Skeletal muscle tissue (tissue), 4 donors: ENCODE measurements around the gene OR52D1. TPM values are rescaled to one million over a fixed set of nuclear protein-coding genes. Genes with fewer than 3 reads are reported as not detected.

ENCODE experiments used
- H3K27ac ChIP-seq: one replicate; pipeline ENCODE4 v1.7.0; 2013; ENCODE audit warnings: mild to moderate bottlenecking, low read depth, low read length, inconsistent platforms
- H3K27me3 ChIP-seq, 3 donors: one replicate each; pipeline ENCODE4 v1.7.0; 2013; ENCODE audit warnings: low read length in 3 of 3; ENCODE audit not compliant: control insufficient read depth in 3 of 3, insufficient read depth in 3 of 3
- H3K36me3 ChIP-seq, 3 donors: one replicate each; pipeline ENCODE4 v1.7.0; 2013; ENCODE audit warnings: low read length in 3 of 3; ENCODE audit not compliant: control insufficient read depth in 3 of 3, insufficient read depth in 3 of 3
- H3K4me1 ChIP-seq, 3 donors: one replicate each; pipeline ENCODE4 v1.7.0; 2013; ENCODE audit warnings: low read length in 3 of 3, mild to moderate bottlenecking in 3 of 3; ENCODE audit not compliant: control insufficient read depth in 3 of 3, insufficient read depth in 3 of 3
- H3K4me3 ChIP-seq, 3 donors: one replicate each; pipeline ENCODE4 v1.7.0; 2013; ENCODE audit warnings: low read length in 3 of 3
- H3K9ac ChIP-seq, 3 donors: one replicate each; pipeline ENCODE4 v1.7.0; 2013; ENCODE audit warnings: low read length in 3 of 3, mild to moderate bottlenecking in 3 of 3, moderate library complexity in 2 of 3, low read depth in 1 of 3
- H3K9me3 ChIP-seq, 3 donors: one replicate each; pipeline ENCODE4 v1.7.0; 2013; ENCODE audit warnings: low read length in 3 of 3; ENCODE audit not compliant: control insufficient read depth in 3 of 3
- total RNA-seq: library from RNA; depleted of rRNA; stranded (reverse); fragments of >200 nt; gene quantifications from one replicate; pipeline ENCODE4 v1.2.3, GENCODE V29; 2014
- donor health status: Osteomylitis.

OR52D1 gene
- total RNA-seq, 1 donor from 2014 or later = not detected

- no peak overlapping the region for H3K27ac ChIP-seq
- no peaks in the 10 kb centered on the region for H3K4me1 ChIP-seq
- H3K9ac ChIP-seq = no peak overlapping the region
- H3K9me3 ChIP-seq = no peaks in the 10 kb centered on the region
- H3K4me3 ChIP-seq = no peak overlapping the region
- no peaks in the 10 kb centered on the region for H3K27me3 ChIP-seq
- no peaks in the 10 kb centered on the region for H3K36me3 ChIP-seq
These were observed 2.1 kb upstream of the OR52D1 start for GRCh38 chr11:5486421-5486820.

DNA sequence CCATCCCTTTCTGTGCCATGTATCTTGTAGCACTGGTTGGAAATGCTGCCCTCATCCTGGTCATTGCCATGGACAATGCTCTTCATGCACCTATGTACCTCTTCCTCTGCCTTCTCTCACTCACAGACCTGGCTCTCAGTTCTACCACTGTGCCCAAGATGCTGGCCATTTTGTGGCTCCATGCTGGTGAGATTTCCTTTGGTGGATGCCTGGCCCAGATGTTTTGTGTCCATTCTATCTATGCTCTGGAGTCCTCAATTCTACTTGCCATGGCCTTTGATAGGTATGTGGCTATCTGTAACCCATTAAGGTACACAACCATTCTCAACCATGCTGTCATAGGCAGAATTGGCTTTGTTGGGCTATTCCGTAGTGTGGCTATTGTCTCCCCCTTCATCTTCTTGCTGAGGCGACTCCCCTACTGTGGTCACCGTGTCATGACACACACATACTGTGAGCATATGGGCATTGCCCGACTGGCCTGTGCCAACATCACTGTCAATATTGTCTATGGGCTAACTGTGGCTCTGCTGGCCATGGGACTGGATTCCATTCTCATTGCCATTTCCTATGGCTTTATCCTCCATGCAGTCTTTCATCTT lies 414 bp downstream of the OR52D1 start:
- Histone ChIP-seq H3K27ac (no peak overlapping the region), H3K36me3 (no peaks in the 10 kb centered on the region), H3K4me1 (no peaks in the 10 kb centered on the region), H3K9ac (no peak overlapping the region), H3K27me3 (no peaks in the 10 kb centered on the region), H3K4me3 (no peak overlapping the region), H3K9me3 (no peaks in the 10 kb centered on the region)

DNA sequence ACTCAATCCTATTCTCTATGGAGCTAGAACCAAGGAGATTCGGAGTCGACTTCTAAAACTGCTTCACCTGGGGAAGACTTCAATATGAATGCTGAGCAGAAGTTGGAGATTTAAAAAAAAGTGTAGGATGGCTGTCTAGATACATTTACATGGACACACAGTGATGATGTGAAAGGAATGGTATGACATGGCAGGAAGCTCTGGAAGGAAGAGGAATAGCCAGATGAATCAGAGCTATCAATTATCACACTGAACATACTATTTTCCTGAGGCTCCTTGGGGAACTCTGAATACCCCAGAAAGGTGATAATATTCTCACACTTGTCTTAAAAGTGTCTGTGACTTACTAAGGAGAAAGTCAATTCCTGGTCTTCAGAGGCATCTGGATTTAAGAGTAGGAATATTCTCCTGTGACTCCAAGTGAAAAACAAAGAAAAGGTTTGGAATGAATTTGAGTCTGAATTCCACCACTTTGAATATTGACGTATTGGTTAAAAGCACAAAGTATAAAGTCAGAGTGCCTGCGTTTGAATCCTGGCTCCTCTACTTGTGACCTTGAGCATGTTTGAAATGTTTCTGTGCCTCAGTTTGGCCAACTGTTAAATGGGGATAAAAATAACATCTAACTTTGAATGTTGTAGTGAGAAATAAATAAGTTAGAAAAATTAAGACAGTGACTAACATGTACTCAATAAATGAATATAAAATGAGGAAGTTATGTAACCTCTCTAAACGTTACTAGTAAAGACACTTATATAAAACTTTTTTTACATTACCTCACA lies 1.3 kb downstream of the OR52D1 start:
- H3K27me3 ChIP-seq = no peaks in the 10 kb centered on the region
- H3K27ac ChIP-seq = no peak overlapping the region
- H3K9me3 ChIP-seq = no peaks in the 10 kb centered on the region
- H3K36me3 ChIP-seq = no peaks in the 10 kb centered on the region
- H3K4me3 ChIP-seq = no peak overlapping the region
- no peaks in the 10 kb centered on the region for H3K4me1 ChIP-seq
- H3K9ac ChIP-seq = no peak overlapping the region

DNA sequence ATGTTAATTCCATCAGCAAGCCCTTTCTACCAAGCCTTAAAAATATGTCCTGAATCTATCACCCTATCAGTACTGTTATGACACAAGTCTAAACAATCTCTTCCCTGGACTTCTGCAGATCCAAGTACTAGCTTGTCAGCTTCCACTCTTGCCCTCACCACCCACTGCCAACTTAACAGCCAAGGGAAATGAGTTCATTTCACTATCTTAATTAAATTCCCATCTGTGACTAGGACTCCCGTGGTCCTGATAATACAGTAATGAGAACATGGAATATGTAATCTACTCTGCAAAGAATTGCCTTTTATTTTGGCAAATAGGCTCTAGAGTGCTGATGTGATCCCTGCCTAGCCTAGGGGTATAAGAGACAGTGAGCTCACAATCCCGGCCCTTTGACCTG lies 11.2 kb downstream of the OR52D1 start:
- no peak overlapping the region for H3K9ac ChIP-seq
- no peaks in the 10 kb centered on the region for H3K36me3 ChIP-seq
- no peaks in the 10 kb centered on the region for H3K27me3 ChIP-seq
- no peaks in the 10 kb centered on the region for H3K9me3 ChIP-seq
- H3K4me1 ChIP-seq = no peaks in the 10 kb centered on the region
- no peak overlapping the region for H3K27ac ChIP-seq
- no peak overlapping the region for H3K4me3 ChIP-seq

GRCh38 chr11:5500393-5500801 lies 11.9 kb downstream of the OR52D1 start:
- Histone ChIP-seq H3K4me3 (no peak overlapping the region), H3K9ac (no peak overlapping the region), H3K9me3 (no peaks in the 10 kb centered on the region), H3K27ac (no peak overlapping the region), H3K4me1 (no peaks in the 10 kb centered on the region), H3K27me3 (no peaks in the 10 kb centered on the region), H3K36me3 (no peaks in the 10 kb centered on the region)

DNA sequence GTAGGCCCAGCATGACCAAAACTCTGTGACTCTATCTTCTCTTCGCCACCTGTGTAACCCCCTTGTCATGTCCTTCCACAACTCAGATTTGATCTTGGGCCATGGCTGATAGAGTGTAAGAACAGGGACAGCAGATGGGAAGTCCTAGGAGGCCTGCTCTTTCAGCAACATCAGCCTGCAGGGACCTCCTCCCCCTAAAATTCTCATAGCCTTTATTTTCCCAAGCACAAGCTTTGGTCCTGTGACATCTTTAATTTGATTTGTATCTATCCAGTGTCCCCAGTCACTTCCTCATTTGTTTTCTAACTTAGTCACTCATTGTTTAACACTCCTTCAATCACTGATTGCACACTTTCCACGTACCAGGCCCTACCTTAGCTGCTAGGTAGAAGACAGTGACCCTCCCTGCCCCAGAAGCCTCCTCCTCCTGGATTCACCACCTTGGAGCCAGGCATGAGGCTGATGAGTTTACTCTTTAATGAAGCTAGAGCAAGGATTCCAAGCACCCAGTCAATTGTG lies 16.0 kb downstream of the OR52D1 start:
- H3K9me3 ChIP-seq = no peaks in the 10 kb centered on the region
- no peak overlapping the region for H3K9ac ChIP-seq
- no peaks in the 10 kb centered on the region for H3K4me1 ChIP-seq
- H3K4me3 ChIP-seq = no peak overlapping the region
- H3K27me3 ChIP-seq = no peaks in the 10 kb centered on the region
- H3K27ac ChIP-seq = no peak overlapping the region
- H3K36me3 ChIP-seq = no peaks in the 10 kb centered on the region

DNA sequence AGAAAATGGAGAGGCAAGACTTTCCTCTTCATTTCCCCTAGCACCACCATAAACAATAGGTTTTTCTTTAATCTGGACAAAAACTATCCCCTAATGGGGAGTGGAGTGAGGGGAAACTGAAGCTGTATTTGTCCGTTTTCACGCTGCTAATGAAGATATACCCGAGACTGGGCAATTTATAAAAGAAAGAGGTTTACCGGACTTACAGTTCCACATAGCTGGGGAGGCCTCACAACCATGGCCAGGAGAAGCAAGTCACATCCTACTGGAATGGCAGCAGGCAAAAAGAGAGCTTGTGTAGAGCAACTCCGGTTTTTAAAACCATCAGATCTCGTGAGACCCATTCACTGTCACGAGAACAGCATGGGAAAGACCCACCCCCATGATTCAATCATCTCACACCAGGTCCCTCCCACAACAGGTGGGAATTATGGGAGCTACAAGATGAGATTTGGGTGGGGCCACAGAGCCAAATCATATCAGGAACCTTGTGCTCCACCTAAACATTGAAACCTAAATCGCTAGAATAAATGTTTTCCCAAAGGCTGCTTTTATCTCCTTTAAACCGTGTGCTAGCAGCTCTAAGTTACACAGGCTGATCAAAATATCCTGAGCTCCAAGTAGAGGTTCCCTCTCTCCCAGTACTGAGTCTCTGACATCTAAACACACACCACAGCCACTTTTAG lies 17.0 kb downstream of the OR52D1 start:
- H3K27ac ChIP-seq = no peak overlapping the region

GRCh38 chr11:5507177-5507932 lies 18.9 kb downstream of the OR52D1 start:
- no peak overlapping the region for H3K9ac ChIP-seq
- no peak overlapping the region for H3K4me3 ChIP-seq
- H3K4me1 ChIP-seq = no peaks in the 10 kb centered on the region
- H3K27ac ChIP-seq = no peak overlapping the region
- H3K36me3 ChIP-seq = no peaks in the 10 kb centered on the region
- no peaks in the 10 kb centered on the region for H3K9me3 ChIP-seq
- no peaks in the 10 kb centered on the region for H3K27me3 ChIP-seq

More for the DNA sequence above, 17.0 kb downstream of the OR52D1 start:
- Histone ChIP-seq H3K9ac (no peak overlapping the region), H3K36me3 (no peaks in the 10 kb centered on the region), H3K27me3 (no peaks in the 10 kb centered on the region), H3K4me3 (no peak overlapping the region), H3K4me1 (no peaks in the 10 kb centered on the region), H3K9me3 (no peaks in the 10 kb centered on the region)

- Histone ChIP-seq H3K27me3 (no peaks in the 10 kb centered on the region), H3K4me3 (no peak overlapping the region), H3K9me3 (no peaks in the 10 kb centered on the region), H3K27ac (no peak overlapping the region), H3K36me3 (no peaks in the 10 kb centered on the region), H3K4me1 (no peaks in the 10 kb centered on the region), H3K9ac (no peak overlapping the region)
These were observed 19.4 kb downstream of the OR52D1 start for GRCh38 chr11:5507933-5508305.
